Pancreas (tissue), 10 donors: ENCODE data around the gene HEATR1. TPM values are rescaled to one million over a fixed set of nuclear protein-coding genes. Genes with fewer than 3 reads are reported as not detected.

Source experiments
- ATAC-seq, 4 donors: fragments of 200-7000 bp; cut with Tn5 transposase; one replicate each; pipeline versions ENCODE4 v1.8.0 to v1.9.1; 2020; ENCODE audit warnings: mild to moderate bottlenecking in 4 of 4, moderate library complexity in 4 of 4
- DNase-seq, 6 donors: peaks; one replicate each; pipeline ENCODE4 v3.0.0-alpha.2; 2020
- FAIRE-seq: peaks from 2 replicates; lab custom pipeline; 2012; peaks lifted over from hg19 to GRCh38; lab: Jason Lieb, UNC
- H3K27ac ChIP-seq, 4 donors: fragments of 200-600 bp; sonication (generic); 1 replicate in 3 of 4; 2 replicates in 1 of 4; pipeline versions ENCODE4 v1.5.0 to v1.8.0; 2020
- H3K27me3 ChIP-seq, 4 donors: fragments of 200-600 bp; one replicate each; pipeline ENCODE4 v1.8.0; 2021
- H3K36me3 ChIP-seq, 3 donors: fragments of 200-600 bp; sonication (generic) in 1 of 3; one replicate each; pipeline versions ENCODE4 v1.5.0 to v1.8.0; 2020 to 2021
- H3K4me1 ChIP-seq, 3 donors: fragments of 200-600 bp; one replicate each; pipeline ENCODE4 v1.8.0; 2021
- H3K4me3 ChIP-seq, 4 donors: fragments of 200-600 bp; sonication (generic) in 2 of 4; one replicate each; pipeline versions ENCODE4 v1.5.0 to v1.8.0; 2020 to 2021
- H3K9me3 ChIP-seq, 4 donors: fragments of 200-600 bp; one replicate each; pipeline ENCODE4 v1.8.0; 2021
- CTCF ChIP-seq, 4 donors: fragments of 200-600 bp; sonication (generic) in 3 of 4; IDR thresholded peaks; one replicate each; pipeline versions ENCODE4 v1.5.0 to v1.8.0; 2021; ENCODE audit warnings: antibody characterized with exemption in 4 of 4
- WGBS, 2 donors: extraction: QIAGEN DNeasy Blood & Tissue Kit; methylation state at CpG; one replicate each; pipeline ENCODE4 v1.1.7; 2013; 5-methylcytosine and 5-hydroxymethylcytosine counted together
- intact Hi-C, 3 donors: fragments of 100-400 bp; cut with DNase I; formaldehyde crosslinking; loops; one replicate each; pipeline versions ENCODE4 v1.11.1 to v1.14.2; 2022
- polyA plus RNA-seq, 2 donors: library from polyadenylated mRNA; stranded (reverse); fragments of 200-250 nt; gene quantifications; one replicate each; pipeline ENCODE4 v1.2.3, GENCODE V29; 2013
- total RNA-seq, 6 donors: library from RNA; stranded (reverse); fragmentation: NEBNext Ultra II Directional in 4 of 6; extraction: Animal tissue kit (Norgen Biotek cat#: 25700) in 4 of 6; gene quantifications; one replicate each; pipeline versions ENCODE4 v1.2.1 to v1.2.4, GENCODE V29; 2021 to 2023
- donor health status: healthy with polysubstance abuse.
- donor health status: DM: no; HTN: no; CAD: no; lungs with moderate emphysema.
- donor health status: DM: no; HTN: no; CAD: no.
- donor health status: control.
- donor health status: control.
- donor health status: Bipolar disorder and iron deficiency.
- donor health status: DM: yes; HTN: yes; CAD: no.
- donor health status: DM: no; HTN: no; CAD: no.
- donor health status: DM: no; HTN: no; CAD: no.
- donor health status: DM: yes; HTN: yes; CAD: no.

Gene HEATR1
- total and polyA plus RNA-seq, 8 donors, result 4.1 to 21.2 (median 15.2) TPM

- intact Hi-C loops, result loop anchor here in 1 of 3 donors (10.0 kb wide), 1 partner anchor 431 kb away; no protein-coding TSS in a partner anchor
- WGBS, 2 donors, result 88 to 94% methylated on average over 6 of the region's 6 CpGs
- H3K27ac ChIP-seq, result no peak overlapping the region
- H3K36me3 ChIP-seq, result peaks cover 0 to 10% (median 9%) of the 10 kb centered on the region in 3 donors
- no peak for TF ChIP-seq CTCF (IDR thresholded peaks at IDR 0.05)
- no peak overlapping the region for H3K4me3 ChIP-seq
- peaks cover 0 to 9% (median 3%) of the 10 kb centered on the region in 3 donors for H3K4me1 ChIP-seq
- H3K27me3 ChIP-seq, result no peaks in the 10 kb centered on the region
- no peaks in the 10 kb centered on the region for H3K9me3 ChIP-seq
- no peak for DNase-seq
- ATAC-seq, result no peak
- no peak for FAIRE-seq
Measured at GRCh38 chr1:236535662-236536161, 68.6 kb downstream of the HEATR1 start.

GRCh38 chr1:236535190-236535589, 69.1 kb downstream of the HEATR1 start:
- no peaks in the 10 kb centered on the region for H3K27me3 ChIP-seq
- 95% methylated on average over 1 of the region's 1 CpG for WGBS, 2 donors
- peaks cover 0 to 9% (median 6%) of the 10 kb centered on the region in 3 donors for H3K36me3 ChIP-seq
- H3K9me3 ChIP-seq, result no peaks in the 10 kb centered on the region
- no peak for TF ChIP-seq CTCF (IDR thresholded peaks at IDR 0.05)
- FAIRE-seq (no peak), ATAC-seq (no peak), DNase-seq (no peak)
- peaks cover 0 to 9% (median 3%) of the 10 kb centered on the region in 3 donors for H3K4me1 ChIP-seq
- intact Hi-C loops, result loop anchor here in 1 of 3 donors (10.0 kb wide), 1 partner anchor 430 kb away; no protein-coding TSS in a partner anchor
- no peak overlapping the region for H3K27ac ChIP-seq
- no peak overlapping the region for H3K4me3 ChIP-seq

- no peaks in the 10 kb centered on the region for H3K27me3 ChIP-seq
- no peak overlapping the region for H3K4me3 ChIP-seq
- WGBS, 2 donors, result 80 to 90% methylated on average over 4 of the region's 4 CpGs
- H3K27ac ChIP-seq, result no peak overlapping the region
- DNase-seq (no peak), FAIRE-seq (no peak), ATAC-seq (no peak)
- peaks cover 0 to 11% (median 3%) of the 10 kb centered on the region in 3 donors for H3K4me1 ChIP-seq
- TF ChIP-seq CTCF (IDR thresholded peaks at IDR 0.05), result no peak
- peaks cover 0 to 9% (median 0%) of the 10 kb centered on the region in 3 donors for H3K36me3 ChIP-seq
- H3K9me3 ChIP-seq, result no peaks in the 10 kb centered on the region
- intact Hi-C loops, result loop anchor here in 1 of 3 donors (10.0 kb wide), 1 partner anchor 429 kb away; no protein-coding TSS in a partner anchor
Measured at GRCh38 chr1:236534151-236534651, 70.1 kb downstream of the HEATR1 start.

GRCh38 chr1:236532850-236533249, 71.5 kb downstream of the HEATR1 start:
- FAIRE-seq, result no peak
- no peaks in the 10 kb centered on the region for H3K9me3 ChIP-seq

More at GRCh38 chr1:236532850-236533249, 71.5 kb downstream of the HEATR1 start:
- no peak overlapping the region for H3K27ac ChIP-seq
- DNase-seq, result no peak
- intact Hi-C loops, result loop anchor here in 1 of 3 donors (10.0 kb wide), 1 partner anchor 428 kb away; no protein-coding TSS in a partner anchor
- TF ChIP-seq CTCF (IDR thresholded peaks at IDR 0.05), result no peak
- ATAC-seq, result no peak
- peaks cover 0 to 11% (median 3%) of the 10 kb centered on the region in 3 donors for H3K4me1 ChIP-seq
- H3K4me3 ChIP-seq, result no peak overlapping the region
- H3K36me3 ChIP-seq, result no peaks in the 10 kb centered on the region
- H3K27me3 ChIP-seq, result no peaks in the 10 kb centered on the region
- WGBS, 2 donors, result 73 to 83% methylated on average over 4 of the region's 4 CpGs
